H9 (cell line): Measurements from ENCODE around the gene CD93. TPM values are rescaled to one million over a fixed set of nuclear protein-coding genes. Genes with fewer than 3 reads are reported as not detected.

Experiments
- DNase-seq: peaks from one replicate; pipeline ENCODE4 v3.0.0-alpha.2; 2017
- H2AFZ ChIP-seq: one replicate; pipeline ENCODE4 v1.6.1; 2013; ENCODE audit warnings: mild to moderate bottlenecking, low read length, control low read depth, moderate library complexity
- H2AK5ac ChIP-seq: 2 replicates; pipeline ENCODE4 v1.6.1; 2013; ENCODE audit warnings: low read length, control low read depth, mixed read lengths; ENCODE audit not compliant: insufficient read length
- H2BK120ac ChIP-seq: one replicate; pipeline ENCODE4 v1.6.1; 2013; ENCODE audit warnings: low read depth, mild to moderate bottlenecking, low read length, control low read depth, inconsistent platforms; ENCODE audit not compliant: poor library complexity, severe bottlenecking
- H2BK12ac ChIP-seq: 2 replicates; pipeline ENCODE4 v1.6.1; 2013; ENCODE audit warnings: low read length, control low read depth, mixed read lengths, low read depth; ENCODE audit not compliant: insufficient read length
- H2BK15ac ChIP-seq: 2 replicates; pipeline ENCODE4 v1.6.1; 2013; ENCODE audit warnings: low read depth, low read length, control low read depth
- H2BK20ac ChIP-seq: one replicate; pipeline ENCODE4 v1.6.1; 2013; ENCODE audit warnings: low read depth, mild to moderate bottlenecking, low read length, control low read depth, inconsistent platforms; ENCODE audit not compliant: poor library complexity, severe bottlenecking
- H2BK5ac ChIP-seq: 2 replicates; pipeline ENCODE4 v1.6.1; 2013; ENCODE audit warnings: low read length, control low read depth, mixed read lengths; ENCODE audit not compliant: insufficient read length
- H3K14ac ChIP-seq: 2 replicates; pipeline ENCODE4 v1.6.1; 2013; ENCODE audit warnings: low read length, control low read depth; ENCODE audit not compliant: insufficient read depth
- H3K18ac ChIP-seq: 2 replicates; pipeline ENCODE4 v1.6.1; 2013; ENCODE audit warnings: low read depth, mild to moderate bottlenecking, mixed read lengths, low read length, control low read depth; ENCODE audit not compliant: insufficient read length
- H3K23ac ChIP-seq: 2 replicates; pipeline ENCODE4 v1.6.1; 2013; ENCODE audit warnings: low read length, control low read depth, mixed read lengths, low read depth; ENCODE audit not compliant: insufficient read length
- H3K23me2 ChIP-seq: 2 replicates; pipeline ENCODE4 v1.6.1; 2013; ENCODE audit warnings: low read depth, mild to moderate bottlenecking, mixed read lengths, low read length, control low read depth; ENCODE audit not compliant: insufficient read length, poor library complexity, severe bottlenecking
- H3K27ac ChIP-seq: 2 replicates; pipeline ENCODE4 v1.5.1; 2013; ENCODE audit warnings: low read length, control low read depth, mixed read lengths, low read depth; ENCODE audit not compliant: insufficient read length
- H3K27me3 ChIP-seq: 2 replicates; pipeline ENCODE4 v1.6.1; 2013; ENCODE audit warnings: low read length, control low read depth, inconsistent platforms; ENCODE audit not compliant: insufficient read depth
- H3K4ac ChIP-seq: 2 replicates; pipeline ENCODE4 v1.6.1; 2013; ENCODE audit warnings: low read depth, mild to moderate bottlenecking, control low read depth, inconsistent platforms, low read length, moderate library complexity
- H3K4me1 ChIP-seq: 2 replicates; pipeline ENCODE4 v1.6.1; 2013; ENCODE audit warnings: low read length, control low read depth, inconsistent platforms; ENCODE audit not compliant: insufficient read depth
- H3K4me2 ChIP-seq: 2 replicates; pipeline ENCODE4 v1.6.1; 2013; ENCODE audit warnings: low read length, control low read depth, mixed read lengths; ENCODE audit not compliant: insufficient read length, insufficient read depth
- H3K56ac ChIP-seq: 2 replicates; pipeline ENCODE4 v1.6.1; 2013; ENCODE audit warnings: low read depth, mild to moderate bottlenecking, mixed read lengths, low read length, control low read depth; ENCODE audit not compliant: insufficient read length
- H3K79me1 ChIP-seq: 2 replicates; pipeline ENCODE4 v1.6.1; 2013; ENCODE audit warnings: low read depth, mild to moderate bottlenecking, moderate library complexity, low read length, control low read depth, inconsistent platforms; ENCODE audit not compliant: insufficient read depth, poor library complexity, severe bottlenecking
- H3K79me2 ChIP-seq: 2 replicates; pipeline ENCODE4 v1.6.1; 2013; ENCODE audit warnings: low read length, control low read depth, inconsistent platforms; ENCODE audit not compliant: insufficient read depth
- H3K9ac ChIP-seq: 2 replicates; pipeline ENCODE4 v1.6.1; 2013; ENCODE audit warnings: low read length, control low read depth, mixed read lengths; ENCODE audit not compliant: insufficient read length; ENCODE audit errors: extremely low read depth
- H3K9me3 ChIP-seq: one replicate; pipeline ENCODE4 v1.6.1; 2013; ENCODE audit warnings: low read depth, low read length, inconsistent platforms; ENCODE audit not compliant: control insufficient read depth
- H3T11ph ChIP-seq: one replicate; pipeline ENCODE4 v1.6.1; 2013; ENCODE audit warnings: mild to moderate bottlenecking, low read length, control low read depth, inconsistent platforms
- H4K20me1 ChIP-seq: one replicate; pipeline ENCODE4 v1.6.1; 2013; ENCODE audit not compliant: control insufficient read depth, insufficient read length, insufficient read depth
- H4K5ac ChIP-seq: 2 replicates; pipeline ENCODE4 v1.6.1; 2013; ENCODE audit warnings: low read depth, mild to moderate bottlenecking, mixed read lengths, low read length, control low read depth; ENCODE audit not compliant: insufficient read length
- H4K8ac ChIP-seq: replicated peaks from 2 replicates; pipeline ENCODE4 v1.6.1; 2013; ENCODE audit warnings: low read length, control low read depth, mixed read lengths, low read depth; ENCODE audit not compliant: insufficient read length
- H4K91ac ChIP-seq: 2 replicates; pipeline ENCODE4 v1.6.1; 2013; ENCODE audit warnings: low read depth, mild to moderate bottlenecking, moderate library complexity, mixed read lengths, low read length, control low read depth; ENCODE audit not compliant: insufficient read length
- H3K27ac Mint-ChIP-seq, 3 experiments: 2 replicates in 2 of 3; 3 replicates in 1 of 3; pipeline ENCODE4 v1.8.0; 2020 to 2021; ENCODE audit warnings: mixed read lengths in 3 of 3, mild to moderate bottlenecking in 1 of 3, moderate library complexity in 1 of 3
- H3K27me3 Mint-ChIP-seq: 2 replicates; pipeline ENCODE4 v1.8.0; 2021; ENCODE audit warnings: low read depth, mild to moderate bottlenecking, moderate library complexity, mixed read lengths
- H3K36me3 Mint-ChIP-seq, 3 experiments: 2 replicates in 2 of 3; 3 replicates in 1 of 3; pipeline ENCODE4 v1.8.0; 2020 to 2021; ENCODE audit warnings: low read depth in 3 of 3, mixed read lengths in 3 of 3; ENCODE audit not compliant: insufficient read depth in 1 of 3
- H3K4me1 Mint-ChIP-seq, 2 experiments: 2 replicates each; pipeline ENCODE4 v1.8.0; 2020; ENCODE audit warnings: mixed read lengths in 2 of 2
- H3K4me3 Mint-ChIP-seq, 2 experiments: 2 replicates in 1 of 2; 3 replicates in 1 of 2; pipeline ENCODE4 v1.8.0; 2020 to 2021; ENCODE audit warnings: mild to moderate bottlenecking in 2 of 2, mixed read lengths in 2 of 2, moderate library complexity in 1 of 2
- H3K9me3 Mint-ChIP-seq, 2 experiments: 2 replicates in 1 of 2; 3 replicates in 1 of 2; pipeline ENCODE4 v1.8.0; 2020; ENCODE audit warnings: mild to moderate bottlenecking in 2 of 2, mixed read lengths in 2 of 2, moderate library complexity in 1 of 2
- WGBS: extraction: QIAGEN DNeasy Blood & Tissue Kit; methylation state at CpG from one replicate; pipeline ENCODE4 v1.1.7; 2013; ENCODE audit warnings: missing lambda C conversion rate, low lambda C conversion rate, mixed read lengths; ENCODE audit not compliant: insufficient read length; ENCODE audit errors: extremely low coverage; 5-methylcytosine and 5-hydroxymethylcytosine counted together
- total RNA-seq: library from RNA; stranded (reverse); gene quantifications from 2 replicates; pipeline ENCODE4 v1.2.1, GENCODE V29; 2021
- TF ChIP-seq, protein P1 (sequence below): fragments of 200-600 bp; sonication (generic); conservative IDR thresholded peaks from 3 replicates; pipeline ENCODE4 v1.8.0; 2021; ENCODE audit warnings: antibody characterized with exemption, mild to moderate bottlenecking

The CD93 gene
- total RNA-seq, 1 experiment from 2014 or later = not detected

DNA sequence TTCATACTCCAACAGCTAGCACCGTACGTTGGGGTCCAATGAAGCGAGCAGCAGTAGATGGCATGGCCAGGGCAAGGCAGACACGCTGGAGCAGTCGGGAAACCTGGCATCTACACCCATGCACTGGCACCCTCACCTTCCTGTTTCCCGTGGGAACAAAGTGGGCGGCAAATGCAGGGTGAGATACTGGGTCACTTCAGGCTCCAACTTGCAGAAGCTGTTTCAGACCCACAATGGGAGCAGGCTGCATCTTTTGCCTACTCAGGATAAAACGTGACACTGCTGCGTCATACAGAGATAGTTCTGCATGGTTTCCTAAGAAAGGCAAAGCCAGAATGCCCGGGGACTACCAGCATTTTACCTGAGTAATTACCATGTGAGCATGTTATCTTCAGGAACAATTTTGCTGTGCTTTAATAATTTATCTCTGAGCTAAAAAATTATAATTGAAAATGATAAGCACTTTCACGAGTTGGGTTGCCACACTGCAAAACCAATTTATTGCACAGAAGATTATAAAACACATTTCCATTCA is 10.9 kb upstream of the CD93 start:
- Histone ChIP-seq H2BK20ac (no peak overlapping the region), H3K79me1 (no peaks in the 10 kb centered on the region), H3K9ac (no peak overlapping the region), H3K18ac (no peak overlapping the region), H3K79me2 (no peaks in the 10 kb centered on the region), H2BK5ac (no peak overlapping the region), H2AK5ac (no peak overlapping the region), H2BK12ac (no peak overlapping the region), H3K4ac (no peak overlapping the region), H4K5ac (no peak overlapping the region), H4K91ac (no peak overlapping the region), H2AFZ (no peak overlapping the region), H4K20me1 (no peaks in the 10 kb centered on the region), H3K4me2 (no peak overlapping the region), H3K27me3 (no peaks in the 10 kb centered on the region), H3K27ac (no peak overlapping the region), H3K14ac (no peak overlapping the region), H3T11ph (no peak overlapping the region), H4K8ac (no peak overlapping the region), H3K56ac (no peak overlapping the region), H2BK15ac (no peak overlapping the region), H3K9me3 (no peaks in the 10 kb centered on the region), H3K23ac (no peak overlapping the region), H3K4me1 (no peaks in the 10 kb centered on the region), H2BK120ac (no peak overlapping the region), H3K23me2 (no peaks in the 10 kb centered on the region)
- Mint-ChIP-seq H3K9me3 (no peaks in the 10 kb centered on the region), H3K27ac (no peak overlapping the region; a peak in 1 of 7 replicates), H3K27me3 (peaks cover 8% of the 10 kb centered on the region; the same call in 1 of the 2 replicates), H3K4me3 (no peak overlapping the region), H3K4me1 (peaks cover 11 to 13% of the 10 kb centered on the region in 2 experiments), H3K36me3 (no peaks in the 10 kb centered on the region)
- WGBS = no CpG with 5 or more reads among the region's 11 CpGs
- DNase-seq = no peak
- TF ChIP-seq, protein P1, sequence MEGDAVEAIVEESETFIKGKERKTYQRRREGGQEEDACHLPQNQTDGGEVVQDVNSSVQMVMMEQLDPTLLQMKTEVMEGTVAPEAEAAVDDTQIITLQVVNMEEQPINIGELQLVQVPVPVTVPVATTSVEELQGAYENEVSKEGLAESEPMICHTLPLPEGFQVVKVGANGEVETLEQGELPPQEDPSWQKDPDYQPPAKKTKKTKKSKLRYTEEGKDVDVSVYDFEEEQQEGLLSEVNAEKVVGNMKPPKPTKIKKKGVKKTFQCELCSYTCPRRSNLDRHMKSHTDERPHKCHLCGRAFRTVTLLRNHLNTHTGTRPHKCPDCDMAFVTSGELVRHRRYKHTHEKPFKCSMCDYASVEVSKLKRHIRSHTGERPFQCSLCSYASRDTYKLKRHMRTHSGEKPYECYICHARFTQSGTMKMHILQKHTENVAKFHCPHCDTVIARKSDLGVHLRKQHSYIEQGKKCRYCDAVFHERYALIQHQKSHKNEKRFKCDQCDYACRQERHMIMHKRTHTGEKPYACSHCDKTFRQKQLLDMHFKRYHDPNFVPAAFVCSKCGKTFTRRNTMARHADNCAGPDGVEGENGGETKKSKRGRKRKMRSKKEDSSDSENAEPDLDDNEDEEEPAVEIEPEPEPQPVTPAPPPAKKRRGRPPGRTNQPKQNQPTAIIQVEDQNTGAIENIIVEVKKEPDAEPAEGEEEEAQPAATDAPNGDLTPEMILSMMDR = no peak
